Keratinocyte (primary cell): Measurements from ENCODE around the gene CACNA1H.

Experiments
- EZH2 ChIP-seq: IDR thresholded peaks from one replicate; pipeline ENCODE4 v1.6.1; 2012; ENCODE audit warnings: inconsistent platforms, mild to moderate bottlenecking, low read length, moderate library complexity
- TF ChIP-seq, protein P1 (sequence below), 3 experiments: IDR thresholded peaks in 1 of 3; conservative IDR thresholded peaks in 1 of 3; optimal IDR thresholded peaks in 1 of 3; 2 replicates in 2 of 3; 3 replicates in 1 of 3; pipeline versions ENCODE3 to v1.5.1; 2011; ENCODE audit warnings: low read length in 3 of 3, mild to moderate bottlenecking in 3 of 3, moderate library complexity in 2 of 3, control low read depth in 1 of 3, inconsistent platforms in 1 of 3; ENCODE audit not compliant: insufficient read depth in 2 of 3; ENCODE audit errors: extremely low read depth in 1 of 3

GRCh38 chr16:1182950-1183907 is 30.3 kb downstream of the CACNA1H start:
- TF ChIP-seq, protein P1, sequence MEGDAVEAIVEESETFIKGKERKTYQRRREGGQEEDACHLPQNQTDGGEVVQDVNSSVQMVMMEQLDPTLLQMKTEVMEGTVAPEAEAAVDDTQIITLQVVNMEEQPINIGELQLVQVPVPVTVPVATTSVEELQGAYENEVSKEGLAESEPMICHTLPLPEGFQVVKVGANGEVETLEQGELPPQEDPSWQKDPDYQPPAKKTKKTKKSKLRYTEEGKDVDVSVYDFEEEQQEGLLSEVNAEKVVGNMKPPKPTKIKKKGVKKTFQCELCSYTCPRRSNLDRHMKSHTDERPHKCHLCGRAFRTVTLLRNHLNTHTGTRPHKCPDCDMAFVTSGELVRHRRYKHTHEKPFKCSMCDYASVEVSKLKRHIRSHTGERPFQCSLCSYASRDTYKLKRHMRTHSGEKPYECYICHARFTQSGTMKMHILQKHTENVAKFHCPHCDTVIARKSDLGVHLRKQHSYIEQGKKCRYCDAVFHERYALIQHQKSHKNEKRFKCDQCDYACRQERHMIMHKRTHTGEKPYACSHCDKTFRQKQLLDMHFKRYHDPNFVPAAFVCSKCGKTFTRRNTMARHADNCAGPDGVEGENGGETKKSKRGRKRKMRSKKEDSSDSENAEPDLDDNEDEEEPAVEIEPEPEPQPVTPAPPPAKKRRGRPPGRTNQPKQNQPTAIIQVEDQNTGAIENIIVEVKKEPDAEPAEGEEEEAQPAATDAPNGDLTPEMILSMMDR (optimal IDR thresholded peaks at IDR 0.05 in 1 of 3, IDR thresholded peaks at IDR 0.05 in 1 of 3, conservative IDR thresholded peaks at IDR 0.05 in 1 of 3; ENCODE audit: extremely low read depth in 1 of 3, insufficient read depth in 2 of 3, low read length in 3 of 3) = no peak
- no peak for TF ChIP-seq EZH2
